ENCODE data around the gene ZBP1. TPM values are rescaled to one million over a fixed set of nuclear protein-coding genes. Genes with fewer than 3 reads are reported as not detected.

The ZBP1 gene
- total and polyA plus RNA-seq, 10 of the 15 experiments (the other 5 are each of a cell fraction or from before 2014, with no cell fraction given): 0.93 to 10.6 (median 4.8) TPM

DNA sequence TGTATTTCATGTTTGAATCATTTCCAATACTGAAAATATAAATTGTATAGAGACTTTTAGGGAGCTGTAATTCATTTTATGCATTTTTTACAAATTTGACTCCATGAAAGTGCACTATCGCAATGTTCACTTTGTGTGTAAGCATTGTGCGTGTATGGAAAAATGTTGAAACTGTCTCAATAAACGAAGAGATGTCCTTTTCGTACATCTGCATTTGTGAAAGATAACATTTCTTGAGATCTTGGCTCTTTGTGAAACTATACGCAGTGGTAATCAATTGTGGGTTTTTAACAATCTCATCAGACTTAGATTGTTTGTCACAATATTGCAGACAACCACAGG lies 18.6 kb upstream of the ZBP1 start:
- Histone ChIP-seq H3K9me3 (replicated peaks; ENCODE audit: control insufficient read depth, insufficient read depth, low read length) (no peaks in the 10 kb centered on the region; the same call in 2 of the 3 replicates), H3K27ac (ENCODE audit: control insufficient read depth, insufficient read depth) (no peak overlapping the region), H3K9ac (ENCODE audit: control insufficient read depth, insufficient read depth, low read length) (no peak overlapping the region), H3K4me2 (ENCODE audit: control insufficient read depth, insufficient read depth) (no peak overlapping the region), H4K20me1 (ENCODE audit: control insufficient read depth, insufficient read depth) (no peaks in the 10 kb centered on the region), H3K4me1 (ENCODE audit: control insufficient read depth, insufficient read depth, low read length) (no peaks in the 10 kb centered on the region), H3K27me3 (replicated peaks in 1 of 2; ENCODE audit: control insufficient read depth in 2 of 2, insufficient read depth in 2 of 2, low read length in 1 of 2) (peaks cover 0 to 3% of the 10 kb centered on the region in 2 experiments; a peak in 1 of 4 replicates), H3K79me2 (ENCODE audit: control insufficient read depth, insufficient read depth, low read length) (no peaks in the 10 kb centered on the region), H3K4me3 (no peak overlapping the region), H2AFZ (ENCODE audit: control insufficient read depth, low read depth, low read length) (no peak overlapping the region), H3K36me3 (ENCODE audit: control insufficient read depth in 2 of 2, insufficient read depth in 2 of 2, low read length in 1 of 2) (no peaks in the 10 kb centered on the region)
- ATAC-seq (no peak), DNase-seq (ENCODE audit: low read depth, low spot score) (no peak), FAIRE-seq (no peak)
- ChIA-PET CTCF (no interaction called here), POLR2A (no interaction called here), RAD21 (ENCODE audit: unreplicated experiment) (no interaction called here), SMC1A (ENCODE audit: uncharacterized antibody, unreplicated experiment) (no interaction called here)
- TF ChIP-seq, protein P1, sequence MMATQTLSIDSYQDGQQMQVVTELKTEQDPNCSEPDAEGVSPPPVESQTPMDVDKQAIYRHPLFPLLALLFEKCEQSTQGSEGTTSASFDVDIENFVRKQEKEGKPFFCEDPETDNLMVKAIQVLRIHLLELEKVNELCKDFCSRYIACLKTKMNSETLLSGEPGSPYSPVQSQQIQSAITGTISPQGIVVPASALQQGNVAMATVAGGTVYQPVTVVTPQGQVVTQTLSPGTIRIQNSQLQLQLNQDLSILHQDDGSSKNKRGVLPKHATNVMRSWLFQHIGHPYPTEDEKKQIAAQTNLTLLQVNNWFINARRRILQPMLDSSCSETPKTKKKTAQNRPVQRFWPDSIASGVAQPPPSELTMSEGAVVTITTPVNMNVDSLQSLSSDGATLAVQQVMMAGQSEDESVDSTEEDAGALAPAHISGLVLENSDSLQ (IDR thresholded peaks at IDR 0.05): no peak
- WGBS (ENCODE audit: insufficient coverage, insufficient replicate concordance, low lambda C conversion rate, missing lambda C conversion rate): 36% methylated on average over 5 of the region's 5 CpGs
- BruUV-seq (replicated peaks): no TSS peak
- in situ Hi-C loops (cut with MboI) (no loop called here), intact Hi-C loops (cut with micrococcal nuclease; ENCODE audit: unreplicated experiment) (no loop called here)

DNA sequence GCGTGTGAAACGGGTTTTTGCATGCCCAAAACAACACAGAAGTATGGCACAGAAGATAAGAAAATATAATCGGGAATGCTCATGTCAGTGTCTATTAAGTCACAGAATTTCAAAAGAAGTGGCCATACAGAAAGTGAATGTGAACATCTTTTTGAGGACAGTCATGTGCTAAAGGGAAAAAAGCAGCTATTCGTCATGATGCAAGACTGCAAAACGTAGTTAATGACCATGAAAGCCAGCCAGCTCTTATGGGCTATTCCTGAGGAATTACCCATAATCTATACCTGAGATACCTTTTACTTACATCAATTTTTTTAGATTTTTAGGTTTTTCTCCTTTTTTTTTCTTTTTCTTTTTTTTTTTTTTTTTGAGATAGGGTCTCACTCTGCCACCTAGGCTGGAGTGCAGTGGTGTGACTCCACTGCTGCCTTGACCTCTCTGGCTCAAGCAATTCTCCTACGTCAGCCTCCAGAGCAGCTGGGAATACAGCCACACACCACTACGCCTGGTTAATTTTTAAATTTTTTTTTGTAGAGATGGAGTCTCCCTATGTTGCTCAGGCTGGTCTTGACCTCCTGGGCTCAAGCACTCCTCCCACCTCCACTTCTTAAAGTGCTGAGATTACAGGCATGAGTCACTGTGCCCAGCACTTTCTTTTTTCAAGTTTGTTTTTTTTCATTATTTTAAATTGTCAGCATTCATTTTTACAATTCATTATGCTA lies 18.1 kb upstream of the ZBP1 start:
- H3K9me3 ChIP-seq (replicated peaks; ENCODE audit: control insufficient read depth, insufficient read depth, low read length): no peaks in the 10 kb centered on the region; the same call in 2 of the 3 replicates
- CTCF ChIA-PET: interaction anchor here (0.6 kb wide), 1 partner anchor 21 kb away, joined by 4 read pairs; no protein-coding TSS in a partner anchor
- no peak overlapping the region for H3K4me3 ChIP-seq
- POLR2A ChIA-PET: no interaction called here
- TF ChIP-seq NBN (IDR thresholded peaks at IDR 0.05) (no peak), JUND (IDR thresholded peaks at IDR 0.05; ENCODE audit: low read depth, low read length) (no peak), PAX5 (IDR thresholded peaks at IDR 0.05; ENCODE audit: borderline replicate concordance, low read depth, low read length) (no peak)
- TF ChIP-seq, protein P2, sequence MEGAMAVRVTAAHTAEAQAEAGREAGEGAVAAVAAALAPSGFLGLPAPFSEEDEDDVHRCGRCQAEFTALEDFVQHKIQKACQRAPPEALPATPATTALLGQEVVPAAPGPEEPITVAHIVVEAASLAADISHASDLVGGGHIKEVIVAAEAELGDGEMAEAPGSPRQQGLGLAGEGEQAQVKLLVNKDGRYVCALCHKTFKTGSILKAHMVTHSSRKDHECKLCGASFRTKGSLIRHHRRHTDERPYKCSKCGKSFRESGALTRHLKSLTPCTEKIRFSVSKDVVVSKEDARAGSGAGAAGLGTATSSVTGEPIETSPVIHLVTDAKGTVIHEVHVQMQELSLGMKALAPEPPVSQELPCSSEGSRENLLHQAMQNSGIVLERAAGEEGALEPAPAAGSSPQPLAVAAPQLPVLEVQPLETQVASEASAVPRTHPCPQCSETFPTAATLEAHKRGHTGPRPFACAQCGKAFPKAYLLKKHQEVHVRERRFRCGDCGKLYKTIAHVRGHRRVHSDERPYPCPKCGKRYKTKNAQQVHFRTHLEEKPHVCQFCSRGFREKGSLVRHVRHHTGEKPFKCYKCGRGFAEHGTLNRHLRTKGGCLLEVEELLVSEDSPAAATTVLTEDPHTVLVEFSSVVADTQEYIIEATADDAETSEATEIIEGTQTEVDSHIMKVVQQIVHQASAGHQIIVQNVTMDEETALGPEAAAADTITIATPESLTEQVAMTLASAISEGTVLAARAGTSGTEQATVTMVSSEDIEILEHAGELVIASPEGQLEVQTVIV (IDR thresholded peaks at IDR 0.05; ENCODE audit: borderline replicate concordance, partially characterized antibody): no peak
- no peak overlapping the region for H3K9ac ChIP-seq (ENCODE audit: control insufficient read depth, insufficient read depth, low read length)
- SMC1A ChIA-PET (ENCODE audit: uncharacterized antibody, unreplicated experiment): no interaction called here
- H3K79me2 ChIP-seq (ENCODE audit: control insufficient read depth, insufficient read depth, low read length): no peaks in the 10 kb centered on the region
- FAIRE-seq (no peak), DNase-seq (ENCODE audit: low read depth, low spot score) (no peak), ATAC-seq (no peak)
- no peaks in the 10 kb centered on the region for H3K36me3 ChIP-seq (ENCODE audit: control insufficient read depth in 2 of 2, insufficient read depth in 2 of 2, low read length in 1 of 2)
- no peak overlapping the region for H2AFZ ChIP-seq (ENCODE audit: control insufficient read depth, low read depth, low read length)
- no peak overlapping the region for H3K27ac ChIP-seq (ENCODE audit: control insufficient read depth, insufficient read depth)
- 52% methylated on average over 7 of the region's 7 CpGs for WGBS (ENCODE audit: insufficient coverage, insufficient replicate concordance, low lambda C conversion rate, missing lambda C conversion rate)
- intact Hi-C loops (cut with micrococcal nuclease; ENCODE audit: unreplicated experiment) (no loop called here), in situ Hi-C loops (cut with MboI) (no loop called here)
- no peaks in the 10 kb centered on the region for H3K4me1 ChIP-seq (ENCODE audit: control insufficient read depth, insufficient read depth, low read length)
- no TSS peak for BruUV-seq (replicated peaks)
- H3K4me2 ChIP-seq (ENCODE audit: control insufficient read depth, insufficient read depth): no peak overlapping the region
- peaks cover 0 to 3% of the 10 kb centered on the region in 2 experiments; a peak in 1 of 4 replicates for H3K27me3 ChIP-seq (replicated peaks in 1 of 2; ENCODE audit: control insufficient read depth in 2 of 2, insufficient read depth in 2 of 2, low read length in 1 of 2)
- RAD21 ChIA-PET (ENCODE audit: unreplicated experiment): interaction anchor here (0.7 kb wide), 1 partner anchor 16 kb away, joined by 3 read pairs; no protein-coding TSS in a partner anchor
- H4K20me1 ChIP-seq (ENCODE audit: control insufficient read depth, insufficient read depth): no peaks in the 10 kb centered on the region
